ENCODE results near the gene CACNA2D3. TPM values are rescaled to one million over a fixed set of nuclear protein-coding genes. Genes with fewer than 3 reads are reported as not detected.

The CACNA2D3 gene
- total RNA-seq, 1 experiment from 2014 or later, result not detected

DNA sequence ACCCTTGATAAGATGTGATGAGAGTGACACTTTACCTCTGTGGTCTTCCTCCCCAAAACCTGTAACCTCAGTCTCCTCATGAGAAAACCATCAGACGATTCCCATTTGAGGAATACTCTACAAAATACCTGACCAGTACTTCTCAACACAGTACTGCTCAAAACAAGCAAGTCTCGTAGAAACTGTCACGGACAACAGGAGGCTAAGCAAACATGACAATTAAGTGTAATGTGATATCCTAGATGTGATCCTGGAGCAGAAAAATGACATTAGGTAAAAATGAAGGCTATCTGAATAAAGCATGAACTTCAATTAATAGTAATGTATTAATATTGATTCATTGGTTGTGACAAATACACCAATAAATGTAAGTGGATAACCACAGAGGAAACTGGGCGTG, 113.6 kb downstream of the CACNA2D3 start:
- BruUV-seq (replicated peaks), result no TSS peak
- intact Hi-C loops (cut with micrococcal nuclease), result no loop called here
- DNase-seq (no peak), ATAC-seq (no peak)
- Histone ChIP-seq H3K9ac (ENCODE audit: low read length) (no peak overlapping the region), H3K27me3 (ENCODE audit: low read length) (peaks cover 3% of the 10 kb centered on the region; the same call in 1 of the 2 replicates), H3K4me2 (ENCODE audit: low read length) (no peak overlapping the region), H3K9me3 (ENCODE audit: low read length) (no peaks in the 10 kb centered on the region), H3K4me3 (ENCODE audit: low read length) (no peak overlapping the region), H3F3A (ENCODE audit: low read length, unreplicated experiment) (no peaks in the 10 kb centered on the region), H2AFZ (ENCODE audit: low read length) (no peak overlapping the region), H3K27ac (ENCODE audit: low read length) (no peak overlapping the region), H3K36me3 (ENCODE audit: low read depth, low read length) (no peaks in the 10 kb centered on the region), H4K20me1 (ENCODE audit: low read length) (no peaks in the 10 kb centered on the region), H3K9me2 (replicated peaks; ENCODE audit: low read length) (no peaks in the 10 kb centered on the region), H3K4me1 (ENCODE audit: insufficient read depth, low read length) (no peaks in the 10 kb centered on the region), H3K79me2 (ENCODE audit: low read length) (no peaks in the 10 kb centered on the region)
- TF ChIP-seq CTCF (conservative IDR thresholded peaks at IDR 0.05; ENCODE audit: low read depth, low read length), result no peak
- TF ChIP-seq EZH2 (IDR thresholded peaks at IDR 0.05; ENCODE audit: low read length, unreplicated experiment), result no peak
- CTCF ChIA-PET, result no interaction called here
- POLR2A ChIA-PET (ENCODE audit: unreplicated experiment), result no interaction called here

GRCh38 chr3:54237109-54237508, 114.8 kb downstream of the CACNA2D3 start:
- no peaks in the 10 kb centered on the region for H3K4me1 ChIP-seq (ENCODE audit: insufficient read depth, low read length)
- no peak for ATAC-seq
- H3K9me3 ChIP-seq (ENCODE audit: low read length), result no peaks in the 10 kb centered on the region
- intact Hi-C loops (cut with micrococcal nuclease), result no loop called here
- peaks cover 3% of the 10 kb centered on the region; the same call in 1 of the 2 replicates for H3K27me3 ChIP-seq (ENCODE audit: low read length)
- no peaks in the 10 kb centered on the region for H3K36me3 ChIP-seq (ENCODE audit: low read depth, low read length)
- ChIA-PET CTCF (no interaction called here), POLR2A (ENCODE audit: unreplicated experiment) (no interaction called here)
- no peaks in the 10 kb centered on the region for H4K20me1 ChIP-seq (ENCODE audit: low read length)
- H3K27ac ChIP-seq (ENCODE audit: low read length), result no peak overlapping the region
- no peak overlapping the region for H3K4me3 ChIP-seq (ENCODE audit: low read length)
- no peak overlapping the region for H3K9ac ChIP-seq (ENCODE audit: low read length)
- H3K4me2 ChIP-seq (ENCODE audit: low read length), result no peak overlapping the region
- no peaks in the 10 kb centered on the region for H3F3A ChIP-seq (ENCODE audit: low read length, unreplicated experiment)
- H2AFZ ChIP-seq (ENCODE audit: low read length), result no peak overlapping the region
- no peaks in the 10 kb centered on the region for H3K79me2 ChIP-seq (ENCODE audit: low read length)
- no TSS peak for BruUV-seq (replicated peaks)
- DNase-seq, result no peak
- H3K9me2 ChIP-seq (replicated peaks; ENCODE audit: low read length), result no peaks in the 10 kb centered on the region
- TF ChIP-seq EZH2phosphoT487 (IDR thresholded peaks at IDR 0.05; ENCODE audit: borderline replicate concordance, low read length) (no peak), EZH2 (IDR thresholded peaks at IDR 0.05; ENCODE audit: low read length, unreplicated experiment) (no peak), CTCF (conservative IDR thresholded peaks at IDR 0.05; ENCODE audit: low read depth, low read length) (no peak)

GRCh38 chr3:54237788-54238502, 115.6 kb downstream of the CACNA2D3 start:
- Histone ChIP-seq H3K9me3 (ENCODE audit: low read length) (no peaks in the 10 kb centered on the region), H3K9me2 (replicated peaks; ENCODE audit: low read length) (no peaks in the 10 kb centered on the region), H3K4me1 (ENCODE audit: insufficient read depth, low read length) (no peaks in the 10 kb centered on the region), H3K27ac (ENCODE audit: low read length) (no peak overlapping the region), H3K4me2 (ENCODE audit: low read length) (no peak overlapping the region), H3F3A (ENCODE audit: low read length, unreplicated experiment) (no peaks in the 10 kb centered on the region), H3K36me3 (ENCODE audit: low read depth, low read length) (no peaks in the 10 kb centered on the region), H4K20me1 (ENCODE audit: low read length) (no peaks in the 10 kb centered on the region), H3K79me2 (ENCODE audit: low read length) (no peaks in the 10 kb centered on the region), H3K9ac (ENCODE audit: low read length) (no peak overlapping the region), H2AFZ (ENCODE audit: low read length) (no peak overlapping the region), H3K27me3 (ENCODE audit: low read length) (peaks cover 3% of the 10 kb centered on the region; the same call in 1 of the 2 replicates), H3K4me3 (ENCODE audit: low read length) (no peak overlapping the region)
- no TSS peak for BruUV-seq (replicated peaks)
- DNase-seq (no peak), ATAC-seq (no peak)
- intact Hi-C loops (cut with micrococcal nuclease), result no loop called here
- ChIA-PET POLR2A (ENCODE audit: unreplicated experiment) (no interaction called here), CTCF (no interaction called here)
- no peak for TF ChIP-seq EZH2phosphoT487 (IDR thresholded peaks at IDR 0.05; ENCODE audit: borderline replicate concordance, low read length)
- no peak for TF ChIP-seq CTCF (conservative IDR thresholded peaks at IDR 0.05; ENCODE audit: low read depth, low read length)
- no peak for TF ChIP-seq EZH2 (IDR thresholded peaks at IDR 0.05; ENCODE audit: low read length, unreplicated experiment)
